ENCODE results near the gene MEIS2. TPM values are rescaled to one million over a fixed set of nuclear protein-coding genes. Genes with fewer than 3 reads are reported as not detected.

MEIS2 gene
- total RNA-seq, 4 donors from 2014 or later, result 14.8 to 28.4 (median 20.4) TPM

GRCh38 chr15:36964626-36965025 lies 135.7 kb downstream of the MEIS2 start:
- H3K4me1 ChIP-seq, result no peaks in the 10 kb centered on the region
- no peaks in the 10 kb centered on the region for H3K9me3 ChIP-seq

GRCh38 chr15:36961956-36962355 lies 138.4 kb downstream of the MEIS2 start:
- Histone ChIP-seq H3K4me3 (replicated peaks in 1 of 3) (no peak overlapping the region), H3K27ac (no peak overlapping the region), H3K36me3 (no peaks in the 10 kb centered on the region), H3K27me3 (no peaks in the 10 kb centered on the region), H3K9me3 (no peaks in the 10 kb centered on the region), H3K4me1 (no peaks in the 10 kb centered on the region)
- TF ChIP-seq CTCF (IDR thresholded peaks at IDR 0.05) (no peak), POLR2A (IDR thresholded peaks at IDR 0.05) (no peak)
- intact Hi-C loops (cut with DNase I), result no loop called here
- 91 to 93% methylated on average over 1 of the region's 1 CpG for WGBS, 2 donors
- no peak for DNase-seq

More at GRCh38 chr15:36964626-36965025, 135.7 kb downstream of the MEIS2 start:
- no peaks in the 10 kb centered on the region for H3K36me3 ChIP-seq
- DNase-seq, result no peak
- intact Hi-C loops (cut with DNase I), result no loop called here
- H3K27ac ChIP-seq, result no peak overlapping the region
- H3K27me3 ChIP-seq, result no peaks in the 10 kb centered on the region
- H3K4me3 ChIP-seq (replicated peaks in 1 of 3), result no peak overlapping the region
- no peak for TF ChIP-seq POLR2A (IDR thresholded peaks at IDR 0.05)

GRCh38 chr15:36960947-36961227 lies 139.5 kb downstream of the MEIS2 start:
- Histone ChIP-seq H3K4me3 (replicated peaks in 1 of 3) (no peak overlapping the region), H3K9me3 (no peaks in the 10 kb centered on the region), H3K4me1 (no peaks in the 10 kb centered on the region), H3K27ac (no peak overlapping the region), H3K27me3 (no peaks in the 10 kb centered on the region), H3K36me3 (no peaks in the 10 kb centered on the region)
- 93 to 97% methylated on average over 1 of the region's 1 CpG for WGBS, 2 donors
- TF ChIP-seq CTCF (IDR thresholded peaks at IDR 0.05) (no peak), POLR2A (IDR thresholded peaks at IDR 0.05) (no peak)
- intact Hi-C loops (cut with DNase I), result no loop called here
- DNase-seq, result no peak

- DNase-seq, result no peak
- TF ChIP-seq CTCF (IDR thresholded peaks at IDR 0.05), result no peak
- TF ChIP-seq POLR2A (IDR thresholded peaks at IDR 0.05), result no peak
- no peaks in the 10 kb centered on the region for H3K36me3 ChIP-seq
- H3K9me3 ChIP-seq, result no peaks in the 10 kb centered on the region
- H3K27ac ChIP-seq, result no peak overlapping the region
- 59 to 61% methylated on average over 2 of the region's 2 CpGs for WGBS, 2 donors
- intact Hi-C loops (cut with DNase I), result no loop called here
- no peak overlapping the region for H3K4me3 ChIP-seq (replicated peaks in 1 of 3)
- H3K4me1 ChIP-seq, result no peaks in the 10 kb centered on the region
- no peaks in the 10 kb centered on the region for H3K27me3 ChIP-seq
Measured at GRCh38 chr15:36960179-36960946, 140.0 kb downstream of the MEIS2 start.

GRCh38 chr15:36959746-36960145 lies 140.6 kb downstream of the MEIS2 start:
- no peaks in the 10 kb centered on the region for H3K36me3 ChIP-seq
- H3K9me3 ChIP-seq, result no peaks in the 10 kb centered on the region
- H3K4me1 ChIP-seq, result no peaks in the 10 kb centered on the region

More at GRCh38 chr15:36959746-36960145, 140.6 kb downstream of the MEIS2 start:
- no peak for TF ChIP-seq CTCF (IDR thresholded peaks at IDR 0.05)
- Histone ChIP-seq H3K27ac (no peak overlapping the region), H3K27me3 (no peaks in the 10 kb centered on the region), H3K4me3 (replicated peaks in 1 of 3) (no peak overlapping the region)
- intact Hi-C loops (cut with DNase I), result no loop called here
- DNase-seq, result no peak

All from thyroid gland (tissue), 4 donors.